ENCODE results near the gene RAB3D. TPM values are rescaled to one million over a fixed set of nuclear protein-coding genes. Genes with fewer than 3 reads are reported as not detected.

The RAB3D gene
- total and polyA plus RNA-seq, 10 of the 15 experiments (the other 5 are each of a cell fraction or from before 2014, with no cell fraction given) = 1.1 to 15.7 (median 6.2) TPM

GRCh38 chr19:11286312-11286974 is 53.0 kb downstream of the RAB3D start:
- POLR2A ChIA-PET = interaction anchor here (0.6 to 1.0 kb wide), 2 partner anchors 16 to 37 kb away, joined by 4 to 10 read pairs; no protein-coding TSS in a partner anchor
- no peaks in the 10 kb centered on the region for H3K79me2 ChIP-seq (ENCODE audit: control insufficient read depth, insufficient read depth, low read length)
- H3K4me1 ChIP-seq (ENCODE audit: control insufficient read depth, insufficient read depth, low read length) = no peaks in the 10 kb centered on the region
- no TSS peak for BruUV-seq (replicated peaks)
- RAD21 ChIA-PET (ENCODE audit: unreplicated experiment) = interaction anchor here (1.0 to 1.8 kb wide), 4 partner anchors 25 to 196 kb away, joined by 3 to 5 read pairs (median 4); no protein-coding TSS in a partner anchor
- no peak overlapping the region for H3K4me2 ChIP-seq (ENCODE audit: control insufficient read depth, insufficient read depth)
- H3K4me3 ChIP-seq = no peak overlapping the region
- H3K27ac ChIP-seq (ENCODE audit: control insufficient read depth, insufficient read depth) = no peak overlapping the region
- DNase-seq (ENCODE audit: low read depth, low spot score) (no peak), FAIRE-seq (no peak), ATAC-seq (peak; percentile 46)
- no peaks in the 10 kb centered on the region for H3K27me3 ChIP-seq (replicated peaks in 1 of 2; ENCODE audit: control insufficient read depth in 2 of 2, insufficient read depth in 2 of 2, low read length in 1 of 2)
- H3K9ac ChIP-seq (ENCODE audit: control insufficient read depth, insufficient read depth, low read length) = no peak overlapping the region
- SMC1A ChIA-PET (ENCODE audit: uncharacterized antibody, unreplicated experiment) = interaction anchor here (0.9 to 1.2 kb wide), 3 partner anchors 10 to 350 kb away, joined by 3 to 5 read pairs (median 3); partner anchors contain the start of gene TSPAN16
- H3K9me3 ChIP-seq (replicated peaks; ENCODE audit: control insufficient read depth, insufficient read depth, low read length) = no peaks in the 10 kb centered on the region
- in situ Hi-C loops (cut with MboI) (no loop called here), intact Hi-C loops (cut with micrococcal nuclease; ENCODE audit: unreplicated experiment) (no loop called here)
- CTCF ChIA-PET = interaction anchor here (1.0 to 2.1 kb wide), 5 partner anchors 32 to 272 kb away, joined by 3 to 6 read pairs (median 4); partner anchors contain the start of gene ELOF1
- H3K36me3 ChIP-seq (ENCODE audit: control insufficient read depth in 2 of 2, insufficient read depth in 2 of 2, low read length in 1 of 2) = no peaks in the 10 kb centered on the region
- H2AFZ ChIP-seq (ENCODE audit: control insufficient read depth, low read depth, low read length) = no peak overlapping the region
- H4K20me1 ChIP-seq (ENCODE audit: control insufficient read depth, insufficient read depth) = no peaks in the 10 kb centered on the region
- WGBS (ENCODE audit: insufficient coverage, insufficient replicate concordance, low lambda C conversion rate, missing lambda C conversion rate) = 47% methylated on average over 6 of the region's 6 CpGs
- TF ChIP-seq MYC (IDR thresholded peaks at IDR 0.05; ENCODE audit: insufficient read depth, insufficient read length, insufficient replicate concordance, low read length, severe bottlenecking) (no peak), SMARCA5 (IDR thresholded peaks at IDR 0.05) (no peak), ZBTB40 (IDR thresholded peaks at IDR 0.05; ENCODE audit: borderline replicate concordance) (no peak), IKZF2 (IDR thresholded peaks at IDR 0.05) (peak in 1 of 2 experiments; percentile 30; a peak in 1 of 4 replicates), RELA (IDR thresholded peaks at IDR 0.05; ENCODE audit: borderline replicate concordance, partially characterized antibody) (no peak), TCF7 (IDR thresholded peaks at IDR 0.05; ENCODE audit: borderline replicate concordance) (no peak), CTCF (IDR thresholded peaks at IDR 0.05 in 2 of 3, conservative IDR thresholded peaks at IDR 0.05 in 1 of 3; ENCODE audit: control insufficient read depth in 2 of 3, extremely low read depth in 1 of 3, insufficient read depth in 1 of 3, low read depth in 3 of 3, low read length in 3 of 3) (peak in 1 of 3 experiments; percentile 12; a peak in 1 of 6 replicates), ATF7 (IDR thresholded peaks at IDR 0.05; ENCODE audit: low read depth) (peak; percentile 32; the same call in 1 of the 2 replicates), STAT1 (conservative IDR thresholded peaks at IDR 0.05) (no peak), TCF3 (IDR thresholded peaks at IDR 0.05; ENCODE audit: borderline replicate concordance, insufficient read depth, low read depth, low read length) (no peak), TBL1XR1 (IDR thresholded peaks at IDR 0.05; ENCODE audit: low read depth, low read length) (no peak), ATF2 (IDR thresholded peaks at IDR 0.05; ENCODE audit: low read length) (no peak), YY1 (IDR thresholded peaks at IDR 0.05; ENCODE audit: low read depth, low read length) (no peak), IRF5 (IDR thresholded peaks at IDR 0.05; ENCODE audit: borderline replicate concordance) (no peak)

Measured in GM12878 (cell line).